HFF-Myc (cell line): Measurements from ENCODE around the gene PRKCA.

ENCODE experiments used
- DNase-seq: peaks from one replicate; pipeline ENCODE4 v3.0.0-alpha.2; 2011; ENCODE audit warnings: low read depth; ENCODE audit errors: extremely low read depth
- H3K4me3 ChIP-seq: replicated peaks from 2 replicates; pipeline ENCODE4 v1.5.1; 2011; ENCODE audit warnings: low read depth, mild to moderate bottlenecking, control low read depth, low read length
- CTCF ChIP-seq: IDR thresholded peaks from 2 replicates; pipeline ENCODE4 v1.5.1; 2012; ENCODE audit warnings: mild to moderate bottlenecking, low read depth, low read length, control low read depth; ENCODE audit errors: missing control alignments

Gene PRKCA

DNA sequence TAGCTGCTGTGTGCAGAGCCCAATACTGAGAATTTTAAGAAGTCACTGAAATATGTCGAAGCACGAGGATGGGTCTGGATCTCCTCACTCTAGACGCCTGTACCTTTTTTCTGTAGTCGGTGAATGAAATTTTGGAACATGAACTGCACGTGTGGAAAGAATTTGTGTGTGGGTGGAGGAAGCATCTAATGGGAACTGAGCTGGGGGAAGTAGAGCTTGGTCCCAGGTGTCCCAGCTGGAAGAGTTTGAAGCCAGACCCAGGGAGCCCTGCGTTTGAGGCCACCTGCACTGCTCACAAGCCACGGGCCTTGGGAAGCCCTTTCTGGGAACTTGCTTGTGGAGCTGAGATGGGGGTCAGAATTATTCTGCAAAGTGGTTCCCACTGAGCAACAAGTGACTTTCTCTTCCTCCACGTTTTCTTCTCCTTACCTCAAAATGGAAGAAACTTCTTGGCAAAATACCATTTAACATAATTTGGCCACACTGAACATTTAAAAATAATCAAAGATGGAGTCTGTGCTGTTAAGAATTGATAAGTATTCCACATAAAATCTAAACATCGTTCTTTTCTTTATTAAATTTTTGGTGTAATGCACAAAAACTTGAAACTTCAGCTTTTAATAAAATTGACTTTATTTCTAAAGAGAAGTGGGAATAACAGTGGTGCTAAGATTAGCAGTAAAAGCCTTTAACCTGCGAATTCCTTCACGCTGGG is 163.8 kb downstream of the PRKCA start:
- TF ChIP-seq CTCF = no peak
- 0 out of 2 replicates have a peak overlapping the region, but pooled peaks have one; percentile 4 for H3K4me3 ChIP-seq
- DNase-seq = no peak

DNA sequence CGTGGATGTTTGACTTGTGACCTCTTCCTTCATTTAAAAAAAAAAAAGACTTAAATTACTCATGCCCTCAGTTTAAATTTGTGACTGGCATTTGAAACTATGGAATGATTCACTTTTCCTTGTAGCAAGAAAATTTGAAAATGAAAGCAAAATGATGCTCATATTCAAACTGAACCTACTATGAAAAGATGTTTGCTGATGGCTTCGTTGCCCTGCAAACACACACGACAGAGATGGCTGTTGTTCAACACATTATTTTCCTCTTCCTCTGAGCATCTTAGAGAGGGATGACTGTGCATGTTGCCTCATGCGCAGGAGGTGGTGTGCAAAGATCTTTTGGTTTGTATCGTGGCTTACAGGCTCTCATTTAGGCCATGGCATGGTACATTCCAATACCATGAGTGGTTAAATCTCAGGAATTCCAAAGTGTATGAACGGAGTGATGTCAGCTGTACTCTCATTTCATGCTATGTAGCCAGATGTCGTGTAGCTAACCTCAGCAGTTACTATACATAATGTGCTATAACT is 164.5 kb downstream of the PRKCA start:
- no peak for TF ChIP-seq CTCF
- peak overlapping the region; percentile 4; the same call in 1 of the 2 replicates for H3K4me3 ChIP-seq
- DNase-seq = peak; percentile 99

DNA sequence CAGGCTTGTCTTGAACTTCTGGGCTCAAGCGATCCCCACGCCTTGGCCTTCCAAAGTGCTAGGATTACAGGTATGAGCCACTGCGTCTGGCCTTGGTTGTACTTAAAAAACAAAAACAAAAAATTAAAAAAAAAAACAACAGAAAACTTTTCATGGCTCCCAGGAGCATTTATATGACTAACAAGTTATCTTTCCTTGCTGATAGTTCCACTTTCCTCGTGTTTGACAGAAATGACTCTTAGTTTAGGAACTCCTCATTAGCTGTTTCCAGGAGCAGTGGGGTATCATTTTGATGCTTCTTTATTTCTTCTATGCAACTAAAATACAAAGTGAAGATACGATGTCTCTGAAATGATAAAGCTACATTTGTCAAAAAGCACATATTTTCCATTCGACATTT is 165.4 kb downstream of the PRKCA start:
- H3K4me3 ChIP-seq = no peak overlapping the region
- no peak for TF ChIP-seq CTCF
- DNase-seq = no peak

DNA sequence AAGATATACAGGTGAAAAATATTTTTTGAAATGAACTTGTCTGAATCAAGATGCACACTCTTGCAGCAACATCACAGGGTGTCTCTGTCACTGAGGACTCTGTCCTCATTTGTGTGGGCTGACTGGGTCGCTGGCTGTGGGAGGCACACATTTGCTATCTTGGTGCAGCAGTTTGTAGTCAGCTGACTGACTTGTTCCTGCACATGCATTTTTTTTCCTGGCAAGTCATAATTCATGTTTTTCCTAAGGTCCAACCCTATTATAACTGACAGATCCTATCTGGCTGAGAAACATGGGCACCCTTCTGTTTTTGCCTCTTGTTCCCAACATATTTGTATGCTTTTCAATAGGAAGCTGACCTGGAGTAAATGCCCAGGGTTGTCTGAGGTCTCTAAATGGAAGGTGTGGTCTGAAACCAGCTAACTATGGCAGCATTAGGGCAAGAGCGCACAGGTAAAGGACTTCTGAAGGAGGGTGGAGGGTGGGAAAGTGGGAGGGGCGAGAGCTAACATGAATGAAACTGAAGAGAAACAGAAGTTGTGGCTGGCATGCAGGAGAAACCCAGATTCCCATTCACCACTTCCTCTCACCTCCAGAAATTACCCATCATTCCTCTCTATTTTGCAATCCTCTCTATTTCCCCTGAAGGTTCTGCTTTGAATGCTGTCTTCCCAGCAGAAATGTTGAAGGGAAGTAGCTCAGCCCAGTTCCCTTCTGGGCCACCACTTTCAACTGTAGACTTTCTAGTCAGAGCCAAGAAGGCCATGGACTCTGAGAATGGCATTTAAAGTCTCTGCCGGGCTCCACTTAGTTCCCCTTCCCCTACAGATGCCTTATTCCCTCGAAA is 166.1 kb downstream of the PRKCA start:
- H3K4me3 ChIP-seq = no peak overlapping the region
- DNase-seq = no peak
- TF ChIP-seq CTCF = no peak

DNA sequence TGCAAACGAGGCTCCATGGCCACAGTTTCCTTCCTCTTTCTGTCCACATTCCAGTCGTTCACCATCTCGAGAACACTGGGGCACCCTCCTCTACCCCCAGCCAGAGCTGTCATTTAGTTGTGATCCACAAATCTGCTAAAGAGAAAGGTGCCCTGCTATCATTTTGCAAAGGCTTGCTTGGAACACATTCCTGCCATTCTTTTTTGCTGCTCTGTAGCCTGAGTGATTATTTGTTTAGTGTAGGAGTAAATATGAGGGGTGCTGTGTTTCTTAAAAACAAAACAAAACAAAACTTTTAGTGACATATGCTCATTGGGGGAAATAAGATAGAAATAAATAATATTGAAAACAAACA is 166.7 kb downstream of the PRKCA start:
- no peak overlapping the region for H3K4me3 ChIP-seq
- DNase-seq = no peak
- TF ChIP-seq CTCF = no peak

DNA sequence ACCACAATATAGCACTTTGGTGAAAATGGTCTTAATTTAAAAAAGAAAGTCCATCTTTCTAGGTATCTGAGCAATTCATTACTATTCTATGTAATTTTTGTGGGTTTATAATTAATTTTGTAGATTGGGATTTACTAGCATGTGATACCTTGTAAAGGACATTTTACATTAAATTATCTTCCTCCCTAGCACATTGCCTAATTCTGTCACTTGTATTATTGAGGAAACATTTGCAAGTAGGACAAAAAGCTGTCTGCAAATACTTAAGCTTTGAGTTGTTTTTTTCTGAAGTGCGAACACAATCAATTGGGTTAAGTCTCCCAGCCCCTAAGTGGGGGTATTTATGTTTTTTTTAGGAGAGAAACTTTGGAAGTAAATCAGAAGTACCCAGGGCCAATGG is 167.0 kb downstream of the PRKCA start:
- no peak for TF ChIP-seq CTCF
- DNase-seq = no peak

More for the DNA sequence above, 167.0 kb downstream of the PRKCA start:
- no peak overlapping the region for H3K4me3 ChIP-seq
